SK-N-MC (cell line): ENCODE data around the gene P4HA1.
A peak's percentile ranks its signal among the peaks of the same experiment; 100 is the strongest.
"Not testable (repeated sequence)": the region's sequence is repeated elsewhere in the genome, so short reads cannot be mapped to it uniquely, and the experiment has no call there.

Experiments used
- DNase-seq: peaks from one replicate; pipeline ENCODE4 v3.0.0-alpha.2; 2011; ENCODE audit warnings: low read depth, low spot score
- H3K27ac ChIP-seq: fragments of 200-600 bp; sonication (generic); 2 replicates; pipeline ENCODE4 v1.5.1; 2016; ENCODE audit warnings: mixed run types
- H3K36me3 ChIP-seq: fragments of 200-600 bp; sonication (generic); 2 replicates; pipeline ENCODE4 v1.6.1; 2017; ENCODE audit warnings: antibody characterized with exemption, low read length, mixed read lengths; ENCODE audit not compliant: insufficient read depth
- H3K4me3 ChIP-seq: fragments of 200-600 bp; sonication (generic); 2 replicates; pipeline ENCODE4 v1.5.1; 2016
- H3K9ac ChIP-seq: fragments of 200-600 bp; sonication (generic); 2 replicates; pipeline ENCODE4 v1.8.0; 2017; ENCODE audit warnings: mixed run types, mixed read lengths; ENCODE audit not compliant: insufficient read length
- H3K9me3 ChIP-seq: fragments of 200-600 bp; sonication (generic); 2 replicates; pipeline ENCODE4 v1.6.1; 2017; ENCODE audit warnings: low read depth, mild to moderate bottlenecking, antibody characterized with exemption, low read length, moderate library complexity, mixed read lengths
- EZH2 ChIP-seq: fragments of 200-600 bp; sonication (generic); IDR thresholded peaks from one replicate; pipeline ENCODE4 v1.6.1; 2017; ENCODE audit warnings: antibody characterized with exemption
- FOXP2 ChIP-seq: optimal IDR thresholded peaks from 2 replicates; pipeline ENCODE3; 2011; ENCODE audit warnings: mild to moderate bottlenecking, moderate library complexity; ENCODE audit not compliant: insufficient read depth; ENCODE audit errors: extremely low read length, control extremely low read depth
- POLR2AphosphoS5 ChIP-seq: IDR thresholded peaks from 2 replicates; pipeline ENCODE4 v1.6.1; 2012; ENCODE audit warnings: mild to moderate bottlenecking, low read depth, low read length, borderline replicate concordance

P4HA1 gene

DNA sequence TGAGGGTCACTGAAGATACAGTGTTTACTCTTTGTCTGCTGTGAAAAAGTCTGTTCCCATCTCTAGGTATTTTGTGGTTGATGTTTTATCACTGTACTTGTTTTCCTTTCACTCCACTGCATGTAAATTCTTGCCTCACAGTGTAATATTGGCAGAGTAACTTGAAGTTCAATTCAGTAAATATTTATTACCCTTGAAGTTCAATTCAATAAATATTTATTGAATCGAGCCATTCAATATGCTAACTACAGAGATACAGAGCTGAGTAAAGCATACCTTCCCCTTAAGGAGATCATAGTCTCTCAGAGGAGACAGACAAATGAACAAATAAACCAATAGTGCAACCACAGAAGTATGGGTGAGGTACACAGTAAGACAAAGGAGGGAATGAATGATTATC lies 22.8 kb upstream of the P4HA1 start:
- Histone ChIP-seq H3K4me3 (no peak overlapping the region), H3K36me3 (no peaks in the 10 kb centered on the region), H3K9me3 (no peaks in the 10 kb centered on the region), H3K9ac (no peak overlapping the region), H3K27ac (no peak overlapping the region)
- DNase-seq = no peak
- TF ChIP-seq POLR2AphosphoS5 (no peak), FOXP2 (no peak), EZH2 (no peak)

DNA sequence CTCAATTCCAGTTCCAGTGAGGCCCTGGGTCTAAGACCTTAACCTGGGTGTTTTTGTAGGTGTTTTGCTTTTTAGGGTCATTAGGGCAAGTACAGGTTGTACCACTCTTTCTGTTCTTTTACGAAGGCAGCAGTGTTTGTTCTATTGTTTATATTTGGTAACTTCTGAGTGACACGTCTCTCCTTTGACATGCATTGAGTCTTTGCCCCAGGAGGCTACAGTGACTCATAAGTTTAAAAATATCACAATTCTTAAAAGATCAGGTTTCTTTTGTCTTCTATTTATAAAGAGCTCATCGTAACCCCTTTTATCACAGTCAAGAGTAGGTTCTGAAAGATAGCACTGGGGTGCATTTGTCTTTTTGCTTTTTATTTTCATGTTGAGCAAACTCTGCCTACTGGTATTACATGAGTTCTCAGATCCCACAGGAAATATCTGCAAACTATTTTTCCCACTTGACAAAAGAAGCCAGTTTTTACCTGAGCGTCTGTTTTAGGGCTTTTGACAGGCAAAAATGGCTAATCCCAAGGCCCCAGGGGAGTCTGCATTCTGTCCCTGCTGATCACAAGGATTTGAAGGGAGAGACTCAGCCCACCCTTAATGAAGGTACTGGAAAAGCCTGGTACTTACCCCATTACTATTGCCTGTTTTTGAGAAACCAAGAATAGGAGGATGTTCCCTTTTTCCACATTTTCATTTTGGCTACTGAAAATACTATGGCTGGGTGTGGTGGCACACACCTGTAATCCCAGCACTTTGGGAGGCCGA lies 21.5 kb upstream of the P4HA1 start:
- TF ChIP-seq FOXP2 (no peak), EZH2 (no peak), POLR2AphosphoS5 (no peak)
- no peak overlapping the region for H3K9ac ChIP-seq
- H3K4me3 ChIP-seq = no peak overlapping the region
- no peaks in the 10 kb centered on the region for H3K9me3 ChIP-seq
- DNase-seq = no peak
- H3K36me3 ChIP-seq = no peaks in the 10 kb centered on the region
- no peak overlapping the region for H3K27ac ChIP-seq

DNA sequence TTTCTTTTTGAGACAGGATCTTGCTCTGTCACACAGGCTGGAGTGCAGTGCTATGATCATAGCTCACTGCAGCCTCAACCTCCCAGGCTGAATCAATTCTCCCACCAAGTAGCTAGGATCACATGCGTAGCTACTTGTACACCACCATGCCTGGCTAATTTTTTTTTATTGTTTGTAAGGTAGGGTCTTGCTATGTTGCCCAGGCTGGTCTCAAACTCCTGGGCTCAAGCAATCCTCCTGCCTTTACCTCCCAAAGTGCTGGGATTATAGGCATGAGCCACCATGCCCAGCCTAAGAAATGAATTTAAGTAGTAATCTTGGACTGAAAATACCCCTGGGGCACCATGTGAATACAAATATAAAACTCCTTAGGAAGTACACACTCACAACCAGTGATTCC lies 19.4 kb upstream of the P4HA1 start:
- Histone ChIP-seq H3K36me3 (no peaks in the 10 kb centered on the region), H3K4me3 (no peak overlapping the region), H3K27ac (no peak overlapping the region), H3K9me3 (no peaks in the 10 kb centered on the region), H3K9ac (no peak overlapping the region)
- DNase-seq = no peak
- TF ChIP-seq POLR2AphosphoS5 (no peak), FOXP2 (no peak), EZH2 (no peak)

DNA sequence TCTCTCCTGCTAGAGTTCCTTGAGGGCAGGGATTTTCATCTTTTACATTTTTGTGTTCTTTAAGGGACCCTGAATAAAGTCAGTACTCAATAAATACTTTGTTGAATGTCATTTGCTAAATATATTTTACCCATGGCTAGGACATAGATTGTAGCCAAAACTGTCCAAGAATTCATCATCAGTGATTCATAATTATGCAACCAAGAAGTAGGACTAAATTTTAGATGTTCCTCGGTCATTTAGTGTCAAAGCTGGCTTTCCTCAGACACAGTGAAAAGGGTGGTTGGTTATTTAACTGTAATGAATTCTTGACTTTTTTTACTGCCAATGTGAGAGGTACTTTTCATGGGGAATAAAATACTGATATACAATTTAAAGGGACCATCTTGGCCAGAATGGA lies 16.9 kb upstream of the P4HA1 start:
- Histone ChIP-seq H3K4me3 (no peak overlapping the region), H3K9me3 (no peaks in the 10 kb centered on the region), H3K9ac (no peak overlapping the region), H3K36me3 (no peaks in the 10 kb centered on the region; the same call in 1 of the 2 replicates), H3K27ac (no peak overlapping the region)
- no peak for DNase-seq
- TF ChIP-seq FOXP2 = no peak
- TF ChIP-seq POLR2AphosphoS5 = no peak
- TF ChIP-seq EZH2 = no peak

DNA sequence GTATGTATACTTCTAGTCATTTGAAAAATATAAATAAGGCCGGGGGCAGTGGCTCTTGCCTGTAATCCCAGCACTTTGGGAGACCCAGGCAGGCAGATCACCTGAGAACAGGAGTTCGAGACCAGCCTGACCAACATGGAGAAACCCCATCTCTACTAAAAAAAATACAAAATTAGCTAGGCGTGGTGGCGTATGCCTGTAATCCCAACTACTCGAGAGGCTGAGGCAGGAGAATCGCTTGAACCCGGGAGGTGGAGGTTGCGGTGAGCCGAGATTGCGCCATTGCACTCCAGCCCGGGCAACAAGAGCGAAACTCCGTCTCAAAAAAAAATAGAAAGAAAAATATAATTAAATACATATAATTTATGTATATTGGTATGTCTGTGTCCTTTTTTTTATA lies 15.4 kb upstream of the P4HA1 start:
- H3K27ac ChIP-seq, H3K9ac ChIP-seq: not testable (repeated sequence)

DNA sequence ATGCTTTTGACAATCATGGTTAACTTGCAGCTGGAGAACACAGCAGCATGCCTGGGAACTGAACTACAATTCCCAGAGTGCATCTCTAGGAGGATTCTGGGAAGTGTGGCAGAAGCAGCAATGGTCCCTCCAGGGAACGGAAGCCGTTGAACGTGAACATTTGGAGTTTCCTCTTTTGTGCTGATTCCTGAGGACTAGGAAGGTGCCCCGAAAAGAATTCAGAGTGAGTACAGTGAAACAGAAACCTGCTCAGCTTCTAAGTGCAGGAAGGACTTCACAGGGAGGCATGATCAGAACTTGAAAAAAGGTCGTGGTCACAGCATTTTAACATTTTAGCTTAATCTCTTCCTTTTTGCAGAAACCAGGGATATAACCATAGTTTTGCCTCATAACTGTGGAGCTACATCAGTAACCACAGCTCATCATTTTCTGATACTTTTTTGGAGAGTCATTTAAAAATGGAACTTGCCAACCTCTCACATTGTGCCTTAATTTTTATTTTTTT lies 13.7 kb upstream of the P4HA1 start, which contains the start of gene NUDT13:
Gene NUDT13, plus strand, starts transcription at position 111 of the 505 bp plus-strand sequence. CDS start 3,911 bp downstream, outside the sequence.
- Histone ChIP-seq H3K9ac (no peak within 1 kb of the TSS), H3K9me3 (no peaks in the 10 kb centered on the region), H3K36me3 (no peaks in the 10 kb centered on the region; the same call in 1 of the 2 replicates), H3K4me3 (peak within 1 kb of the TSS; percentile 45; the same call in 1 of the 2 replicates), H3K27ac (no peak within 1 kb of the TSS)
- TF ChIP-seq FOXP2 = no peak
- no peak for TF ChIP-seq EZH2
- TF ChIP-seq POLR2AphosphoS5 = no peak
- DNase-seq = no peak

More for the DNA sequence above, 15.4 kb upstream of the P4HA1 start:
- H3K36me3 ChIP-seq, DNase-seq, H3K4me3 ChIP-seq, H3K9me3 ChIP-seq: not testable (repeated sequence)

DNA sequence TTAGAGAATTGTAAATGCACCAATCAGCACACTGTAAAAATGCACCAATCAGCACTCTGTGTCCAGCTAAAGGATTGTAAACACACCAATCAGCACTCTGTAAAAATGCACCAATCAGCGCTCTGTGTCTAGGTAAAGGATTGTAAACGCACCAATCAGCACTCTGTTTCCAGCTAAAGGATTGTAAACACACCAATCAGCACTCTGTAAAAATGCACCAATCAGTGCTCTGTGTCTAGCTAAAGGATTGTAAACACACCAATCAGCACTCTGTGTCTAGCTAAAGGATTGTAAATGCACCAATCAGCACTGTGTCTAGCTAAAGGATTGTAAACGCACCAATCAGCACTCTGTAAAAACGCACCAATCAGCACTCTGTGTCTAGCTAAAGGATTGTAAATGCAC lies 12.6 kb upstream of the P4HA1 start:
- H3K9ac ChIP-seq, H3K36me3 ChIP-seq, H3K9me3 ChIP-seq, DNase-seq, H3K4me3 ChIP-seq, H3K27ac ChIP-seq: not testable (repeated sequence)

DNA sequence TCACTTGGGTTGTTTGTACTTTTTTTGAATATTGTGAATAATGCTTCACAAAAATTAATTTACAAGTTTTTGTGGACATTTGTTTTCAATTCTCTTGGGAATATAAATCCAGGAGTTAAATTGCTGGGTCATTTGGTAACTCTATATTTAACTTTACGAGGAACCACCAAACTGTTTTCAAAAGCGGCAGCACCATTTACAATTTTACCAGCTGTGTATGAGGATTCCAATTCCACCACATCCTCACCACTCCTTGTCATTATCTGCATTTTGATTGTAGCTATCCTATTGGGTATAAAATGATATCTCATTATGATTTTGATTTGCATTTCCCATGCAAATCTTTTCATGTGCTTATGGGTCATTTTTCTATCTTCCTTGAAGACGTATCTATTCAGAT lies 9.6 kb upstream of the P4HA1 start:
- Histone ChIP-seq H3K9me3 (no peaks in the 10 kb centered on the region), H3K4me3 (no peak overlapping the region), H3K9ac (no peak overlapping the region), H3K27ac (no peak overlapping the region), H3K36me3 (no peaks in the 10 kb centered on the region; the same call in 1 of the 2 replicates)
- TF ChIP-seq EZH2 (no peak), FOXP2 (no peak), POLR2AphosphoS5 (no peak)
- no peak for DNase-seq

DNA sequence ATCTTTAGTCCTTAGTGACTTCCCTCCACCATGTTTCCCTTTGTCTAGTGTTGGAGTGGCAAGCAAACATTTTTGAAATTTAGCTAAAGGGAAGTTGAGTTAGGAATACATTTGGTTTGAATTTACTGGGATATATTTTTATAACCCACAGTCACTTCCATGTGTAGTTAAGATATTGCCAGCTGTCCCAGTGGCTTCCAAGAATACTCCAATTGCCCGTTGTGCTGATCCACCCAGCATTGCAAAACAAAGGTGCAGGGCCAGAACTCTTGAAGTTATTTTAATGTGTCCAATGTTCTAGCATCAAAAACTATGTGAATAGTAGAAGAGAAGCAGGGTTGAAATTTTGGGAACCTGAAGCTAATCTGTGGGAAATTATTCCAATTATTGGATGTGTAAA lies 2.5 kb upstream of the P4HA1 start:
- Histone ChIP-seq H3K9me3 (no peaks in the 10 kb centered on the region), H3K27ac (no peak overlapping the region), H3K36me3 (no peaks in the 10 kb centered on the region), H3K4me3 (no peak overlapping the region), H3K9ac (no peak overlapping the region)
- TF ChIP-seq POLR2AphosphoS5 = no peak
- no peak for TF ChIP-seq EZH2
- TF ChIP-seq FOXP2 = no peak
- DNase-seq = no peak
